Fibroblast of lung (primary cell): ENCODE data around the gene SRCIN1.

Experiments used
- EZH2 ChIP-seq: IDR thresholded peaks from 2 replicates; pipeline ENCODE4 v1.5.1; 2012; ENCODE audit warnings: low read length, control low read depth, mild to moderate bottlenecking; ENCODE audit errors: missing control alignments
- TF ChIP-seq, protein P1 (sequence below), 2 donors: IDR thresholded peaks in 1 of 2; conservative IDR thresholded peaks in 1 of 2; 1 replicate in 1 of 2; 2 replicates in 1 of 2; pipeline ENCODE4 v1.5.1; 2011 to 2012; ENCODE audit warnings: low read length in 2 of 2, control low read depth in 1 of 2, inconsistent platforms in 1 of 2, low read depth in 1 of 2, mild to moderate bottlenecking in 1 of 2

DNA sequence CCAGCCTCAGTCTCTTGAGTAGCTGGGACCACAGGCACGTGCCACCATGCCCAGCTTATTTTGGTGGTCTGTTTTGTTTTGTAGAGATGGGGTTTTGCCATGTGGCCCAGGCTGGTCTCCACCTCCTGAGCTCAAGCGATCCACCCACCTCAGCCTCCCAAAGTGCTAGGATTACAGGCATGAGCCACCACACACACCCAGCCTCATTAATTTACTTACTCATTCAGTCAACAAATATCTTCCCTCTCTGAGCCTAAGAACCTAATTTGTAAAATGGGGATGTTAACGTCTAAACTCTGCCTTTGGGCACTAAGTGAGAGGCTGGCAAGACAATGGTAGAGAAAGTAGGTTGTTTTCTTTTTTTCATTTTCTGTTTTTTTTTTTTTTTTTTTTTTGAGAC, 22.6 kb downstream of the SRCIN1 start:
- TF ChIP-seq, protein P1, sequence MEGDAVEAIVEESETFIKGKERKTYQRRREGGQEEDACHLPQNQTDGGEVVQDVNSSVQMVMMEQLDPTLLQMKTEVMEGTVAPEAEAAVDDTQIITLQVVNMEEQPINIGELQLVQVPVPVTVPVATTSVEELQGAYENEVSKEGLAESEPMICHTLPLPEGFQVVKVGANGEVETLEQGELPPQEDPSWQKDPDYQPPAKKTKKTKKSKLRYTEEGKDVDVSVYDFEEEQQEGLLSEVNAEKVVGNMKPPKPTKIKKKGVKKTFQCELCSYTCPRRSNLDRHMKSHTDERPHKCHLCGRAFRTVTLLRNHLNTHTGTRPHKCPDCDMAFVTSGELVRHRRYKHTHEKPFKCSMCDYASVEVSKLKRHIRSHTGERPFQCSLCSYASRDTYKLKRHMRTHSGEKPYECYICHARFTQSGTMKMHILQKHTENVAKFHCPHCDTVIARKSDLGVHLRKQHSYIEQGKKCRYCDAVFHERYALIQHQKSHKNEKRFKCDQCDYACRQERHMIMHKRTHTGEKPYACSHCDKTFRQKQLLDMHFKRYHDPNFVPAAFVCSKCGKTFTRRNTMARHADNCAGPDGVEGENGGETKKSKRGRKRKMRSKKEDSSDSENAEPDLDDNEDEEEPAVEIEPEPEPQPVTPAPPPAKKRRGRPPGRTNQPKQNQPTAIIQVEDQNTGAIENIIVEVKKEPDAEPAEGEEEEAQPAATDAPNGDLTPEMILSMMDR (conservative IDR thresholded peaks at IDR 0.05 in 1 of 2, IDR thresholded peaks at IDR 0.05 in 1 of 2; ENCODE audit: low read depth in 1 of 2, low read length in 2 of 2) = no peak
- TF ChIP-seq EZH2 = no peak
